ENCODE results near the gene MRGPRG.

MRGPRG gene

DNA sequence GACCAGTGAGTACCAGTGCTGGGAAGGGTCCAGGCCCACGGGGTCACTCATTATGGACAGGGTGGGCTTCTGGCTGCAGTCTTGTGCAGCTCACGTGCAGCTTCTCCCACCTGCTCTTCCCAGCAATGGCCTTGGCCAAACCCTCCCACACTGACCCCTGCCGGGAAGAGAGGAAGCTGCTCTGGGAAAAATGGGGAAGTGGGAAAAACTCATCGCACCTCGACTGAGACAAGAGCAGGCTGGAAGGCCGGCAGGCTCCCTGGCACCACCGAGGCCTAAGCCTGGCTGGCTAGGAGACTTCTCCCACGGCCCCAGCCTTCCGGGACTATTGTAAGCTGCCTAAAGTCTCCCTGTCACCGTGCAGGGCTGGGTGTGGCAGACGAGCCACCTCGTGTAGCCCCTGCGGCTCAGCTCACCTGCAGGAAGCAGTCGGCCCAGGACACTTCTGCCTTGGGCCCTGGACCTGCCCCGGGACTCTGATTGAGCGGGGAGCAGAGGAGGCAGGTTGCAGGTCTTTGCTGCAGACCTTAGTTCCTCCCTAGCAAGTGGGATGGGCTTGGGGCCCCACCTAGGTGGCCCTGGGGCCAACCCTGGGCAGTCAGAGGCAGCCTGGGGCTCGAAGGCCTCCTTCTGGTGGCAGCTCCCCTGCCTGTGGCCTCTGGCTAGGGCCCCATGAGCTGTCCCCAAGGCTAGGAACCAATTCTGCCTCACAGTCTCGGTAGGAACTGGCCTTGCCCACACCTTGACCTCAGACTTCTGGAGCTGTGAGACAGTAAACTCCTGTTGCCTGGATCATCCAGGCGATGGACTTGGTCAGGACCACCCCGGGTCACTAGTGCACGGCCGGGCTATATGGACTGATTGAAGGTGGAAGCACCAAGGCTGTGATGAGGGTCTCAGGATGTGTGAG, 23.1 kb downstream of the MRGPRG start:
- DNase-seq (ENCODE audit: low read depth in 1 of 2, low spot score in 1 of 2): no peak

DNA sequence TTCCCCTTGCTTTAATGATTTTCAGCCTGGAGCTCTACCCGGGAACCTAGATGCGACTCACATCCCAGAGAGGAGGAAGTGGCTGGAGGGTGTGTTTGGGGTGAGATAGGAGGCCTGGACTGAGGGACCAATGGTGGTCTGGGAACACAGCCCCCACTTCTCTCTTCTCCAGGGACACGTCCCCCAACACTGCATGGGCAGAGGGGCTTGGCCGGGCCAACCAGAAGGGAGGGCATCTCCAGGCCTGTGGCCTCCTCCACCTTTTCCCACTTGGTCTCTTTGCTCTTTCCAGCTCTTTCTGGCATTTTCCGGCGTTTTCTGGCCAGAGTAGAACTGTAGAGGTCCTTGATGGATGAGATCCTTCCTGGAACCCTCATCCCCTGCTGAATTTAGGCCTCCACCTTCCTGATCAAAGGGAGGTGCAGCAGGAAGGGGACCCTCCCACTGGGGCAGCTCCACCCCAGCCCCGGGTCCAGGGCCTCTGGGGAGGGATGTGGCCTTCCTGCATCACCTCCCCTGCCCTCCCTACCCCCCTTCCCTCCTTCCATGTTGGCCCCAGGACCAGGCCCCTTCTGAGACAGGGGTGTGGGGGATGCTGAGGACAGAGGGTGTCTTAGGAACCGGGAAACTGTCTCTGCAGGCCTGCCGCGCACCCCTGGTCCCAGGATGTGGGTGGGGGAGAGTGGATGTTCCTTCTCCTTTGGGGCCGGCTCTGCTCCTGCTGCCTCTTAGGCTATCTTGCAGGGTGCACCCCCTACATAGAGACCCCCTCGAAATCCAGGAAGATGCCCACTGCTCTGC, 24.4 kb downstream of the MRGPRG start:
- no peak for DNase-seq (ENCODE audit: low read depth in 1 of 2, low spot score in 1 of 2)

DNA sequence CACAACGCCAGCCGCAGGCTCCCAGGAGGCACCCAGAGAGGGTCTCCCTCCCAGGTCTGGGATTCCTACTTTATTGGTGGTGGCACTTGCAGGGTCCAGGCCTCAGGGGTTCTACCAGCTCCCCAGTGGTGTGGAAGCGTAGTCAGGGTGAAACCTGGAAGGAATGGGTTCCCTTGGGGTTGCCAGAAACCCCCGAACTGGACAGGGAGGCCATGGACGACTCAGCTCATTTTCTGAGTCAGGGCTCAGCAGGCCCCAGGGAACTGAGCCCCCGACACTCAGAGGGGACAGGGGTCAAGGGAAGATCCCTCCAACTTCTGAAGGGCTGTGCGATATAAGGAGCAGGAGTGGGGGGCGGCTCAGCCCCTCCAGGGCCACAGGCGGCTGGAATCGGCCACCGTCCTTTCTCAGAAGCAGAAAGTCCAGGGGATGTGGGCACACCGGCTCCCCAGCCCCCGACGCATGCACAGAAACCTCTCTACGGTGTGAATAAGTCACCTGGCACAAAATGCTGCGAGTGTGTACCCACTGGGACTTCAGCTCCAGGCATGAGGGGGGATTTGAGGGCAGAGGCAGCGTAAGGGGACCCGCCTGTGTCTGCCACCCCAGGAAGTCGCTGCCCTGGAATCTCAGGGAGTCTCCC, 25.1 kb downstream of the MRGPRG start:
- DNase-seq (ENCODE audit: low read depth in 1 of 2, low spot score in 1 of 2): no peak

DNA sequence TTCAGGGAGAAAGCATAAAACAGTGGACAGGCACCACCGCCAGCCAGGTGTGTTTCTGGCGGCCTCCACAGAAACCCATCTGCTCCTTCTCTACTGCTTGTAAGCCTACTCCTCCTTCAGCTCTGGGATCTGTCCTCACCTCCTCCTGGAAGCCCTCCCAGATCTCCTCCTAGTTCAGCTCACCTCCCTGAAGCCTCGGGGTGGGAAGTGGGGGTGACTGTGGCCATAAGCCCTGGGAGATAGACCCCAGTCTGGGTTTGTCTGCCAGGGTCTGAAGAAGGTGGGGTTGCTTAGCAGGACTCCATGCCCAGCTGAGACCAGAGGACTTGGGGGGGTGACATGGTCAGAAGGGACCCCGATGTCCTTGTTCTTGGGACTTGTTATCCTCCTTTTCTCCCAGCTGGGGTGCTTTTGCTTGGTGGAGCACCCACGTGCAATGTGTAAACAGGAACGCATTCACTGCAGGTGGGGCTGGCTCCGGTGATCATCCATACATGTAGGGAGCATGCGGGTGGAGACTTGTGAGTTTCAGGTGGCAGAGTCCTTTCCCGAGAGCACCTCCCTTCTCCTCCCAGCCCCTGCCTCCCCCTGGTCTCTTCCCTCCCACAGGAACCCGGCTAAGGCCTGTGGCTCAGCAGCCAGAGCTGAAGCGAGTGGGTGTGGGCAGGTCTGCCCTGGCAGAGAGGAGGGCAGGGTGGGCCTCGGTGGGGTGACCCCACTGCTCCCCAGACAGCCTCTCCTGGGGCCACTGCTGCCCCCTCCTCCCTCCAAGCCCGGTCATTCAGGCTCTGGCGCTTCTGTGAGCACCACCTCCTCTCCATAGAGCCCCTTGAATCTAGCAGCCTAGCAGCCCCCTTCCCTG, 25.9 kb downstream of the MRGPRG start:
- DNase-seq (ENCODE audit: low read depth in 1 of 2, low spot score in 1 of 2): no peak

DNA sequence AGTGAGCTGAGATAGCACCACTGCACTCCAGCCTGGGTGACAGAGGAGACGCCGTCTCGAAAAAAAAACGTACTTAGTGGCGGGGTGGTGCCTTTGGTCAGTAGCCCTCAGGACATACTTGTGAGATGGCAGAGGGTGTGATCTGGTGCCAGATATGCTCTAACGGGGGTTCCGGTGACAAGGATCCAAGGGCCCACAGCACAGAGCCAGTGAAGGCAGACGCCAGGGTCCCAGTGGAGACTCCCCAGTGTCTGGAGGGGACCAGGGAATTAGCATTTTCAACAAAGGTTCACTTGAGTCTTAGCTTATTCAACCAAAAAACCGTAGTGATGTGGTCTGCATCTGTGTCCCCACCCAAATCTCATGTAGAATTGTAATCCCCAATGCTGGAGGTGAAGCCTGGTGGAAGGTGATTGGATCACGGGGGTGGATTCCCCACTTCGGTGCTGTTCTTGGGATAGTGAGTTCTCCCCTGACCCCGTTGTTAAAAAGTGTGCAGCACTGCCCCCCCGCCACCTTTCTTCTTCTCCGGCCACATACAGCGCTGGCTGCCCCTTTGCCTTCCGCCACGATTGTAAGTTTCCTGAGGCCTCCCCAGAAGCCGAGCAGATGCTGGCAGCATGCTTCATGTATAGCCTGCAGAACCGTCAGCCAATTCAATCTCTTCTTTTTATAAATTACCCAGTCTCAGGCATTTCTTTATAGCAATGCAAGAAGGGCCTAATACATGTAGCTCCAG, 26.9 kb downstream of the MRGPRG start:
- no peak for DNase-seq (ENCODE audit: low read depth in 1 of 2, low spot score in 1 of 2)

DNA sequence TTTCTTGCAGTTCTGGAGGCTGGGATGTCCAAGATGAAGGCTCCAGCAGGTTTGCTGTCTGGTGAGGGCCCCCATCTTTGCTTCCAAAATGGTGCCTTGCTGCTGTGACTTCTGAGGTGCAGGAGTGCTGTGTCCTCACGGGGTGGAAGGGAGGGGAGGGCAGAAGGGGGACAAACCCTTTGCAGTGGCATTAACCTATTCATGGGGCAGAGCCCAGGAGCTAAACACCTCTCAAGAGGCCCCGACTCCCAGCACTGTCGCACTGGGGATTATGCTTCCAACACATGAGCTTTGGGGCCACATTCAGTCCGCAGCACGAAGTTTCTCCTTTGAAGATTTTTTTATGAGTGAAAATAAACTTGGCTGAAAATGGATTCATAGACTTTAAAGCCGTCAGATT, 28.0 kb downstream of the MRGPRG start:
- no peak for DNase-seq (ENCODE audit: low read depth in 1 of 2, low spot score in 1 of 2)

DNA sequence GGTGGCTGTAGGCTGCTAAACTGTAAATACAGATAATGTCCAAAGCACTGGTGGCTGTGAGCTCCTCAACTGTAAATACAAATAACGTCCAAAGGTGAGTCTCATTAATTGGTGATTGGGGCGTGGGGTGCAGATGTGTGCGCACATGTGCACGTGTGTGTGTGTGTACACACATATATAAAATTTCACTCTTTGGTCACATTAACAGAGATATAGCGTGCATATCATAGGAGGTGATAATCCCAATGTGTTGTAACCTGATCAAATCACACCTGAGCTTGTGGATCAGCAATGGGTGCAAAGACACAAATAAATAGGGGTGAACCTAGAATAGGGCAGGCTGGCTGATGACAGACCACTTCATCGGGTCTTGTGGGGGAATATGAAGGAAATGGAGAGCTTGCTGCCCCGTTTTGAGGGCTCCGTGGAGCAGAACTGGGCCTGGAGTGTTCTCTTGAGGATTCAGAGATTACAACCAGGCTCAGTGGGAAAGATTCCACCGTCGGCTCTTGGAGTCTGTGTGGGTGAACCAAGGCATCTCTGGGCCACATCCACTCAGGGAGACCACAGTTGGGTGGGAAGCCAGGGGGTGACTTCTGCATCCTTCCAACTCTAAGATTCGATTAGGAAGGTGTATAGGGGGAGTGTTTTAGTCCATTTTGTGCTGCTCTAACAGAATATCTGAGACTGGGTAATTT, 28.6 kb downstream of the MRGPRG start:
- DNase-seq (ENCODE audit: low read depth in 1 of 2, low spot score in 1 of 2): no peak

DNA sequence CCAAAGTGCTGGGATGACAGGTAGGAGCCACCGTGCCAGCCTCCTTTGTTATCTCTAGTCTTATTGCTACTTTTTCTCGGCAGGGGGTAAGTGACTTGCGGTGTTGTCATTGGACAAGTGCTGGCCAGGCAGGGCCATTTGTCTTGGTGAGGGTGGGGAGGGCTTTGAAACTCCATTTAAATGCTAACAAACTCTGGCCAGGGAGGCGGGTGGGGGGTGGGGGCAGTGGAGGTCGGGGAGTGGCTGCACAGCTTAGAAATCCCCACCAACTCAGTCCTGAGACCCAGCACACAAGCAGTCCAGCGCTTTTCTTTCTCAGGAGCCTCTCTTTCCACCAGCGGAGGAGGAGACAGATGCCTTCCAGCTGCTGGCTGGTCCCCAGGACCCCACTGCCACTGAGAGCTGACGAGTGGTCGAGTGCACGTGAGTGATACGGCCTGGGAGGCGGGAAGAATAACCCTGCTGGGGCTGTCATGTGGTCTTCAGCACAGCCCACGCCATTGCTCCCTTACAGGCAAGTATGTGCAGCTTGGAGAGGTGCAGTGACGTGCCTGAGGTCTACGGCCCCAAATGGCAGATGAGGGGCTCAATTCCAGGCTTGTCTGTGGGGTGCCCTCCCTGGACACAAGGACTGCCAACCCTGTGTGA, 29.3 kb downstream of the MRGPRG start:
- DNase-seq (ENCODE audit: low read depth in 1 of 2, low spot score in 1 of 2): no peak

DNA sequence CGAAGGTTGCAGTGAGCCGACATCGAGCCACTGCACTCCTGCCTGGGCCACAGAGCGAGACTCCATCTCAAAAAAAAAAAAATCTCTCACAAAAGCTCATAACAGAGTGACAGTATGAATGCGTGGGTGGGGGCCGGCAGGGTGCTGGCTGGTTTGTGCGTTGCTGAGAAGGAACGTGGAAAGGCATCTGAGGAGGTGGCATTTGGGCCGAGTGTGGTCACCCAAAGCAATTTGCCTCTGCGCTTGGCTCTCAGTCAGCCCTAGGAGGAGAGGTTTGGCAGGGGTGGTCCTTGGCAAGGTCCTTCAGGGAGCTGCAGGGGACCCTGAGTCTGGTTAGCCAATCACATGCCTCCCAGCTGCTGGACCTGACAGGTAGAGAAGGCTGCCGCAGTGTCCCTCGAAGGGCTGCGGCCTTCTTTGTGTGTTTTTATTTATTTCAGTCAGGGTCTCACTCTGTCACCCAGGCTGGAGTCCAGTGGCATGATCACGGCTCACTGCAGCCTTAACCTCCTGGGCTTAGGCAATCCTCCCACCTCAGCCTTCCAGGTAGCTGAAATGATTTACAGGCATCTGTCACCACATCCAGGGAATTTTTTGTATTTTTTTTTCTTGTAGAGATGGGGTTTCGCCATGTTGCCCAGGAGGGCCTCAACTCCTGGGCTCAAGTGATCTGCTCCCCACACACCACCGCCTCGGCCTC, 30.0 kb downstream of the MRGPRG start:
- DNase-seq (ENCODE audit: low read depth in 1 of 2, low spot score in 1 of 2): no peak

DNA sequence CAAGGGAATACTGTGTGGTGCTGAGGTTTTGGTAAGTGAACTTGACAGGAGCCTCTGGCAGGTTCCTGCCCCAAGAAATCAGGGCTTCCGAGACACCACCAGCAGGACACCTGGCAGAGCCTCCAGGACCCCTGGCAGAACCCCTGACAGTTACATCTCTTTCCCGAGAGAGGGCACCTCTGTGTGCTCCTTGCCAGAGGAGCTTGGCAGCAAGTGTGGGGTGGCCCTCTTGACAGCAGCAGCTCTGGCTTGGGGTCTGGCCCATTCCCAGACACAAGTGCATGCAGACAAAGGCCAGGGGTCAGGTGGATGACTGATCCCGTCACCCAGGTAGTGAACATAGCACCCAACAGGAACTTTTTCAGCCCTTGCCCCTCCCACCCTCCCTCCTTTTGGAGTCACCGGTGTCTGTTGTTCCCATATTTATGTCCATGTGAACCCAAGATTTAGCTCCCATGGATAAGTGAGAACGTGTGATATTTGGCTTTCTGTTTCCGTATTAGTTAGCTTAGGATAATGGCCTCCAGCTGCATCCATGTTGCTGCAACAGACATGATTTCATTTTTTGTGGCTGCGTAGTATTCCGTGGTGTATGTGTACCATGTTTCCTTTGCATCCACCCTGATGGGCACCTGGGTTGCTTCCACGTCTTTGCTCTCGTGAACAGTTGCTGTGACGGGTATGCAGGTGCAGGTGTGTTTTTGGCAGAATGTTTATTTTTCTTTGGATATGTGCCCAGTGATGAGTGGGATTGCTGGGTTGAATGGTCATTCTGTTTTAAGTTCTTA, 32.3 kb downstream of the MRGPRG start:
- no peak for DNase-seq (ENCODE audit: low read depth in 1 of 2, low spot score in 1 of 2)

DNA sequence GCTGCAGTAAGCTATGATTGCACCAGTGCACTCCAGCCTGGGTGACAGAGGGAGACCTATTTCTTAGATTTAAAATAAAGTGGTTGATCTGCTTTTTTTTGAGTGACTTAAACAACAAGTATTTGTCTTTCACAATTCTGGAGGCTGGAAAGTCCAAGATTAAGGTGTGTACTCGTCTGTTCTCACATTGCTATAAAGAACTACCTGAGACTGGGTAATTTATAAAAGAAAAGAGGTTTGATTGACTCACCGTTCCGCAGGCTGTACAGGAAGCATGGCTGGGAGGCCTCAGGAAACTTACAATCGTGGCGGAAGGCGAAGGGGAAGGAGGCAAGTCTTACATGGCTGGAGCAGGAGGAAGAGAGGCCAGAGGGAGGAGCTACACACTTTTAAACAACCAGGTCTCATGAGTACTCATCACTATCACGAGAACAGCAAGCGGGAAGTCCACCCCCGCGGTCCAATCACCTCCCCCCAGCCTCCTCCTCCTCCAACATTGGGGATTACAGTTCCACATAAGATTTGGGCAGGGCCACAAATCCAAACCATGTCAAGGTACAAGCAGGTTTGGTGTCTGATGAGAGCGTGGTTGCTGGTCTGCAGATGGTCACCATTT, 33.8 kb downstream of the MRGPRG start:
- no peak for DNase-seq (ENCODE audit: low read depth in 1 of 2, low spot score in 1 of 2)

DNA sequence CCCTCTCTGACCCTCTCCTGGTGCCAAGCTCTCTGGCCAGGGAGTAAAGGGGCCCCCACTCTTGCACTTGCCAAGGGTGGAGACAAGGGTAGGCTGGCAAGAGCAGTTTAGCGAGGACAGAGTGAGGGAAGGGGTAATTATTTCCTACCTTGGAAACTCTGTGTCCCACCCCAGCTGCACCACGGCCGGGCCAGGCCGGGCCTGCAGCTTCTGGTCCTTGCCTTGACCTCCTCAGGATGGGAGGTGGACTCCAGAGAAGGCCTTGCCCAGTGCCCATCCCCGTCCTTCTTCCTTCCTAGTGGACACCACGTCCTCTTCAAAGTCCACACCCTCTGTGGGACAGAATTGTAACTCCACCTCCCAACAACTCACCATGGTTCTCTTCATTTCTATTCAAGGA, 35.1 kb downstream of the MRGPRG start:
- no peak for DNase-seq (ENCODE audit: low read depth in 1 of 2, low spot score in 1 of 2)

DNA sequence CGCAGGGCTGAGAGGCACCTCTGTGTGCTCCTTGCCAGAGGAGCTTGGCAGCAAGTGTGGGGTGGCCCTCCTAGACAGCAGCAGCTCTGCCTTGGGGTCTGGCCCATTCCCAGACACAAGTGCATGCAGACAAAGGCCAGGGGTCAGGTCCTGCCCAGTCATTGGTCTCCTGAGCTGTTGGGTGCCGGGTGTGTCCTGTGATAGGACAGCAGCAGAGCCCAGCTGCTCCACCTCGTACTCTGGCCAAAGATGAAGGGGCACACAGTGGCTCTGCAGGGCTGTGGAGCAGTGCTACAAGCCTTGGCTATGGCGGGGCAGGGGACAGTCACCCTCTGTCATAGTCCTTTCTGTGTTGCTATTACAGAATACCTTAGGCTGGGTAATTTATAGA, 36.2 kb downstream of the MRGPRG start:
- no peak for DNase-seq (ENCODE audit: low read depth in 1 of 2, low spot score in 1 of 2)

DNA sequence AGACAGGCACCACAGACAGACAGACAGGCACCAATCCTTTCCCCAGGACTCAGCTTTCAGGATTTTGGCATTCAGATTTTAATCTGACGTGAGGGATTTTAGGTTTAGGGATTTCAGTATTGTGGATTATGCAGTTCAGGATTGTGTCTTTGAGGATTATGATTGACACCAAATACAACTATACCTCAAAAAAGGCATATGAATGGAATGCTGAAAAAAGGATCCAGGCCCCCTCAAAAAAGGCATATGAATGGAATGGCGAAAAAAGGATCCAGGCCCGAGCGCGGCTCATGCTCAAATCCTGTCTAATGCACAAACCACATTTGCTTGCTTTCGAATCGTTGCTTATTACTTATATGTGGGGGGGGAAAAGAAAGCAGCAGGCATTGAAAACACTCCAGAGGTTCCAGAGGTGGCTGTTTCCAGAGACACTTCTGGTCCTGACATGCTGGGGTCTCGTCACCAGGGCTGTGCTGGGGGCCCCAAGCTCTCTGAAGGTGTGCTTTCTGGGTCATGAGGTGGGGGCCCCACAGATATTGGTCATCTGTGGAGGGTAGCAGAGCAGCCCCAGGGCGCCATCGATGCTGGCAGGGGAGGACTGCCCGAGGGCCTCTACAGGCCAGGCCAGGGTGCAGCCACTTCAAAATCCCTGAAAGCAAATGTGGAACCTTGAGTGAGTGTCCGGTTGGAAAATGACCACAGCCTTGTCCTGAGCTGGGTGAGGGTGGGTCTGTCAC, 36.7 kb downstream of the MRGPRG start:
- no peak for DNase-seq (ENCODE audit: low read depth in 1 of 2, low spot score in 1 of 2)

DNA sequence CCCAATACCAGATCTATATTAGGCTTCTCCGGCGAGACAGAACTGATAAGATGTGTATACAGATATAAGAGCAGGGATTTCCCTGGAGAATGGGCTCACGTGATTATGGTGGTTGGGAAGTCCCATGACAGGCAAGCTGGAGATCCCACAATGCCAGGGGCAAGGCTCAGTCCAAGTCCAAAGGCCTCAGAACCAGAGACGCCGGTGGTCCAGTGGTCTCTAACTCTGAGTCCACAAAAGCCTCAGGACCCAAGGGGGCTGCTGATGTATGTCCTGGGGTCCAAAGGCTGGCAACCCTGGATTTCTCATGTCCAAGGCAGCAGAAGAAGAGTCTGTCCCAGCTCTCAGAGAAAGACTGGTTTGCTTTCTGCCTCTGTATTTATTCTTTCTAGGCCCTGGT, 37.7 kb downstream of the MRGPRG start:
- no peak for DNase-seq (ENCODE audit: low read depth in 1 of 2, low spot score in 1 of 2)

DNA sequence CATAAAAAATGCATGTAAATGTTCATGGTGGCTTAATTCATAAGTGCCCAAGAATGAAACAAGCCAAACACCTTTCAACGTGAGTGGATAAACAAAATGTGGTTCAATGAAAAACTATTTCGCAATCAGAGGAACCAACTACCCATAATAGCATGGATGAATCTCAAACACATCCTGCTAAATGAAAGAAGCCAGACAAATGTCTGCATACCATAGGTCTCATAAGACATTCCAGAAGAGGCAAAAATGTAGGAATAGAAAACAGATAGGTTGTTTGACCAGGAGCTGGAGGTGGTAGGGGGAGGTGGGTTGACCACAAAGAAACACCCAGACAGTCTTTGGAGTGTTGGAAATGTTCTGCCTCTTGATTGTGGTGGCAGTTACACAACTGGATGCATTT, 40.3 kb downstream of the MRGPRG start:
- DNase-seq (ENCODE audit: low read depth in 1 of 2, low spot score in 1 of 2): no peak

DNA sequence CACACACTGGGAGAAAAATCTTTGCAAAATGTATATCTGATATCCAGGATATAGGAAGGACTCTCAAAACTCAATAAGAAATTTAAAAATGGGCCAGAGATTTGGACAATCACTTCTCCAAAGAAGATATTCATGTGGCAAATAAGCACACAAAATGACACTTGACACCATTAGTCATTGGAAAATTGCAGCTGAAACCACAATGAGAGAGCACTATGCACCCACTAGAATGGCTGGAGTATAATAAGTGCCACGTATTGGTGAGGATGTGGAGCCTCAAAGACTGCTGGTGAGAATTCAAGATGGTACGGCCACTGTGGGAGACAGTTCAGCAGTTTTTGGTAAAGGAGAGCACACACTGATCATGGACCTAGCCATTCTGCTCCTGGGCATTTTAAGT, 40.7 kb downstream of the MRGPRG start:
- no peak for DNase-seq (ENCODE audit: low read depth in 1 of 2, low spot score in 1 of 2)
